ENCODE measurements around the gene ACVR1C.

Gene ACVR1C

GRCh38 chr2:157497638-157498314, 130.9 kb downstream of the ACVR1C start:
- intact Hi-C loops (cut with DNase I; ENCODE audit: low total_unique reads) = loop anchor here (10.0 kb wide), 1 partner anchor 163 kb away; no protein-coding TSS in a partner anchor
- H3K27ac ChIP-seq = no peak overlapping the region
- no peaks in the 10 kb centered on the region for H3K4me1 ChIP-seq
- peak in 1 of 2 experiments; percentile 38 for TF ChIP-seq CTCF (IDR thresholded peaks at IDR 0.05)
- no peaks in the 10 kb centered on the region for H3K36me3 ChIP-seq
- no peak overlapping the region for H3K4me3 ChIP-seq
- no peaks in the 10 kb centered on the region for H3K27me3 ChIP-seq
- no peak for DNase-seq
- no peaks in the 10 kb centered on the region for H3K9me3 ChIP-seq

GRCh38 chr2:157492189-157492773, 136.4 kb downstream of the ACVR1C start:
- Histone ChIP-seq H3K4me1 (peaks cover 0 to 25% (median 10%) of the 10 kb centered on the region in 4 donors), H3K27ac (no peak overlapping the region), H3K9me3 (no peaks in the 10 kb centered on the region), H3K4me3 (no peak overlapping the region), H3K36me3 (no peaks in the 10 kb centered on the region), H3K27me3 (no peaks in the 10 kb centered on the region)
- peak; percentile 51 to 70 for DNase-seq
- intact Hi-C loops (cut with DNase I; ENCODE audit: low total_unique reads) = loop anchor here (10.0 kb wide), 1 partner anchor 157 kb away; no protein-coding TSS in a partner anchor
- TF ChIP-seq CTCF (IDR thresholded peaks at IDR 0.05) = peak; percentile 58 to 61

- intact Hi-C loops (cut with DNase I; ENCODE audit: low total_unique reads) = loop anchor here (10.0 kb wide), 1 partner anchor 155 kb away; no protein-coding TSS in a partner anchor
- H3K4me3 ChIP-seq = no peak overlapping the region
- peaks cover 0 to 25% (median 10%) of the 10 kb centered on the region in 4 donors for H3K4me1 ChIP-seq
Measured at GRCh38 chr2:157489983-157490382, 138.7 kb downstream of the ACVR1C start.

GRCh38 chr2:157488877-157489276, 139.8 kb downstream of the ACVR1C start:
- Histone ChIP-seq H3K27me3 (no peaks in the 10 kb centered on the region), H3K36me3 (no peaks in the 10 kb centered on the region), H3K27ac (peak overlapping the region in 1 of 2 donors; percentile 43), H3K9me3 (no peaks in the 10 kb centered on the region), H3K4me3 (no peak overlapping the region), H3K4me1 (peaks cover 0 to 25% (median 10%) of the 10 kb centered on the region in 4 donors)
- no peak for DNase-seq
- no peak for TF ChIP-seq CTCF (IDR thresholded peaks at IDR 0.05)
- intact Hi-C loops (cut with DNase I; ENCODE audit: low total_unique reads) = no loop called here

More at GRCh38 chr2:157489983-157490382, 138.7 kb downstream of the ACVR1C start:
- H3K27me3 ChIP-seq = no peaks in the 10 kb centered on the region
- H3K9me3 ChIP-seq = no peaks in the 10 kb centered on the region
- no peak overlapping the region for H3K27ac ChIP-seq
- H3K36me3 ChIP-seq = no peaks in the 10 kb centered on the region
- DNase-seq = no peak
- TF ChIP-seq CTCF (IDR thresholded peaks at IDR 0.05) = no peak

- Histone ChIP-seq H3K4me1 (peaks cover 0 to 25% (median 10%) of the 10 kb centered on the region in 4 donors), H3K9me3 (no peaks in the 10 kb centered on the region), H3K27ac (no peak overlapping the region), H3K27me3 (no peaks in the 10 kb centered on the region), H3K36me3 (no peaks in the 10 kb centered on the region), H3K4me3 (no peak overlapping the region)
- TF ChIP-seq CTCF (IDR thresholded peaks at IDR 0.05) = no peak
- DNase-seq = no peak
- intact Hi-C loops (cut with DNase I; ENCODE audit: low total_unique reads) = no loop called here
Measured at GRCh38 chr2:157487747-157488146, 140.9 kb downstream of the ACVR1C start.
